Sigmoid colon (tissue), 4 donors: ENCODE data around the gene KRTDAP.

Experiments
- EP300 ChIP-seq, 4 donors: sonication (generic); formaldehyde crosslinking; IDR thresholded peaks; one replicate each; pipeline ENCODE4 v1.6.1; 2017; ENCODE audit warnings: antibody characterized with exemption in 4 of 4
- POLR2A ChIP-seq, 2 donors: fragments of 450-650 bp; IDR thresholded peaks; one replicate each; pipeline ENCODE4 v1.6.1; 2016; ENCODE audit warnings: antibody characterized with exemption in 2 of 2, mild to moderate bottlenecking in 2 of 2, moderate library complexity in 2 of 2
- TF ChIP-seq, protein P1 (sequence below), 4 experiments: fragments of 450-650 bp in 3 of 4; fragments of 200-600 bp in 1 of 4; IDR thresholded peaks; one replicate each; pipeline ENCODE4 v1.5.1; 2016 to 2019; ENCODE audit warnings: antibody characterized with exemption in 4 of 4, mild to moderate bottlenecking in 3 of 4, moderate library complexity in 2 of 4

DNA sequence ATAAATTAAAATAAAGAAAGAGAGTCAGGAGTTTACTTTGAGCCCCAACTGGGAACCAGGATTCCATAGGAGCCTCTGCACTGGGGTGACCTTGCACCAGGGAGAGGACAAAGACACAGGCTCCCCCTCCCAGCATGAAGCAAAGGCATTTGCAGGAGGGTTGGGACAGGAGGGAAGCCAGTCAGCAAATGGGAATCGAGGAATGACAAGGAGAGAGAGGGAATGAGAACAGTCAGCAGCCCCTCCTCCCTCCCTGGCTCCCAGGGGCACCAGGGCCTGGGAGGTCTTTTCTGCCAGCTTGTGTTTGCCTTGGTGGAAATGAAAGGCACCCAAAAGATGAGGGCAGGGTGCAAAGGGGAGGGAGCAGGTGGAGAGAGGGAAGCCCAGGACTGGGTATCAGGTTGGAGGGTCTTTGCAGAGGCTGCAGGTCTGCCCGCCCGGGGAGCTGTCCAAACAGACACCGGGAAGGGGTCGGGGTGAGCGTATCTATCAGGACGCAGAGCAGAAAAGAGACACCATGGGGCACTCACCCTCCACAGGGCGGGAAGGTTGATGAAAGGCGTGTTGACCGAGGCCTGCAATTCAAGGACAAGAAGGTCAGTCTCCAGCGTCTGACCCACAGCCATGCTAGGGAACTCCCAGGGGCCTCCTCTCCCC lies 34.0 kb upstream of the KRTDAP start:
- TF ChIP-seq, protein P1, sequence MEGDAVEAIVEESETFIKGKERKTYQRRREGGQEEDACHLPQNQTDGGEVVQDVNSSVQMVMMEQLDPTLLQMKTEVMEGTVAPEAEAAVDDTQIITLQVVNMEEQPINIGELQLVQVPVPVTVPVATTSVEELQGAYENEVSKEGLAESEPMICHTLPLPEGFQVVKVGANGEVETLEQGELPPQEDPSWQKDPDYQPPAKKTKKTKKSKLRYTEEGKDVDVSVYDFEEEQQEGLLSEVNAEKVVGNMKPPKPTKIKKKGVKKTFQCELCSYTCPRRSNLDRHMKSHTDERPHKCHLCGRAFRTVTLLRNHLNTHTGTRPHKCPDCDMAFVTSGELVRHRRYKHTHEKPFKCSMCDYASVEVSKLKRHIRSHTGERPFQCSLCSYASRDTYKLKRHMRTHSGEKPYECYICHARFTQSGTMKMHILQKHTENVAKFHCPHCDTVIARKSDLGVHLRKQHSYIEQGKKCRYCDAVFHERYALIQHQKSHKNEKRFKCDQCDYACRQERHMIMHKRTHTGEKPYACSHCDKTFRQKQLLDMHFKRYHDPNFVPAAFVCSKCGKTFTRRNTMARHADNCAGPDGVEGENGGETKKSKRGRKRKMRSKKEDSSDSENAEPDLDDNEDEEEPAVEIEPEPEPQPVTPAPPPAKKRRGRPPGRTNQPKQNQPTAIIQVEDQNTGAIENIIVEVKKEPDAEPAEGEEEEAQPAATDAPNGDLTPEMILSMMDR (IDR thresholded peaks at IDR 0.05): no peak
- TF ChIP-seq POLR2A (IDR thresholded peaks at IDR 0.05): no peak
- no peak for TF ChIP-seq EP300 (IDR thresholded peaks at IDR 0.05)
